HEK293 (cell line): ENCODE results near the gene ADRA1B.

Source experiments
- CTCF ChIA-PET: fragments of 350-600 bp; formaldehyde crosslinking; extraction: SDS; loops from one replicate; lab custom pipeline; 2021; ENCODE audit warnings: antibody characterized with exemption; lab: Yijun Ruan, JAX
- POLR2A ChIA-PET: fragments of 300-600 bp; formaldehyde crosslinking; extraction: SDS; loops from one replicate; lab custom pipeline; 2020; ENCODE audit warnings: antibody characterized with exemption, inconsistent platforms; lab: Yijun Ruan, JAX
- H3K27ac ChIP-seq: fragments of 200-500 bp; sonication (Bioruptor generic); 2 replicates; pipeline ENCODE4 v1.5.1; 2014; ENCODE audit warnings: low read depth, low read length, control low read depth, inconsistent platforms; ENCODE audit errors: extremely low read depth
- H3K36me3 ChIP-seq, 2 experiments: fragments of 200-500 bp in 1 of 2; sonication (Bioruptor generic) in 1 of 2; 1 replicate in 1 of 2; 2 replicates in 1 of 2; pipeline ENCODE4 v1.5.1; 2014 to 2017; ENCODE audit warnings: inconsistent platforms in 2 of 2, low read length in 2 of 2; ENCODE audit not compliant: control insufficient read depth in 2 of 2, insufficient read depth in 1 of 2
- H3K4me1 ChIP-seq: fragments of 200-500 bp; sonication (Bioruptor generic); 2 replicates; pipeline ENCODE4 v1.5.1; 2014; ENCODE audit warnings: mild to moderate bottlenecking, low read length, inconsistent platforms; ENCODE audit not compliant: control insufficient read depth, insufficient read depth
- H3K4me3 ChIP-seq: 2 replicates; pipeline ENCODE4 v1.5.1; 2011; ENCODE audit warnings: low read depth, mild to moderate bottlenecking, control low read depth, low read length, moderate library complexity
- H3K9me3 ChIP-seq: fragments of 200-500 bp; sonication (Bioruptor generic); 2 replicates; pipeline ENCODE4 v1.5.1; 2014; ENCODE audit warnings: low read depth, low read length, inconsistent platforms; ENCODE audit not compliant: control insufficient read depth, insufficient read depth
- FEZF1 ChIP-seq: fragments of 450-650 bp; formaldehyde crosslinking; IDR thresholded peaks from 2 replicates; pipeline ENCODE4 v1.5.1; 2016; ENCODE audit warnings: missing biosample characterization, missing genetic modification characterization
- HOXA7 ChIP-seq: sonication (generic); formaldehyde crosslinking; IDR thresholded peaks from 2 replicates; pipeline ENCODE4 v1.8.1; 2022; ENCODE audit warnings: missing genetic modification reagents, borderline replicate concordance
- HOXC10 ChIP-seq: sonication (generic); formaldehyde crosslinking; IDR thresholded peaks from 2 replicates; pipeline ENCODE4 v1.8.1; 2023; ENCODE audit warnings: mild to moderate bottlenecking, missing genetic modification reagents
- HOXD13 ChIP-seq: sonication (generic); formaldehyde crosslinking; IDR thresholded peaks from 2 replicates; pipeline ENCODE4 v1.8.0; 2022; ENCODE audit warnings: missing genetic modification reagents, borderline replicate concordance
- OSR2 ChIP-seq: fragments of 450-650 bp; formaldehyde crosslinking; IDR thresholded peaks from 2 replicates; pipeline ENCODE4 v1.5.1; 2016; ENCODE audit warnings: missing biosample characterization, missing genetic modification characterization
- PRDM2 ChIP-seq: fragments of 450-650 bp; formaldehyde crosslinking; IDR thresholded peaks from 2 replicates; pipeline ENCODE4 v1.5.1; 2016; ENCODE audit warnings: missing biosample characterization, missing genetic modification characterization, borderline replicate concordance
- PRDM4 ChIP-seq: fragments of 450-650 bp; formaldehyde crosslinking; IDR thresholded peaks from 2 replicates; pipeline ENCODE4 v1.5.1; 2017; ENCODE audit warnings: missing biosample characterization, missing genetic modification characterization
- PRDM6 ChIP-seq: fragments of 450-650 bp; formaldehyde crosslinking; IDR thresholded peaks from 2 replicates; pipeline ENCODE4 v1.5.1; 2017; ENCODE audit warnings: missing biosample characterization, missing genetic modification characterization
- REST ChIP-seq: fragments of 450-650 bp; formaldehyde crosslinking; IDR thresholded peaks from 2 replicates; pipeline ENCODE4 v1.5.1; 2016; ENCODE audit warnings: missing biosample characterization, missing genetic modification characterization
- SCRT1 ChIP-seq: fragments of 450-650 bp; formaldehyde crosslinking; IDR thresholded peaks from 2 replicates; pipeline ENCODE4 v1.5.1; 2016; ENCODE audit warnings: missing biosample characterization, missing genetic modification characterization, borderline replicate concordance
- ZNF114 ChIP-seq: fragments of 450-650 bp; formaldehyde crosslinking; IDR thresholded peaks from 2 replicates; pipeline ENCODE4 v1.5.0; 2017; ENCODE audit warnings: missing biosample characterization, missing genetic modification characterization
- ZNF214 ChIP-seq: fragments of 450-650 bp; formaldehyde crosslinking; IDR thresholded peaks from 2 replicates; pipeline ENCODE4 v1.5.1; 2017; ENCODE audit warnings: missing biosample characterization, mild to moderate bottlenecking, missing genetic modification characterization, borderline replicate concordance
- ZNF24 ChIP-seq: fragments of 450-650 bp; formaldehyde crosslinking; IDR thresholded peaks from 2 replicates; pipeline ENCODE4 v1.5.1; 2016; ENCODE audit warnings: missing biosample characterization, missing genetic modification characterization
- ZNF292 ChIP-seq: fragments of 450-650 bp; formaldehyde crosslinking; IDR thresholded peaks from 2 replicates; pipeline ENCODE4 v1.5.1; 2016; ENCODE audit warnings: low read depth, missing biosample characterization, missing genetic modification characterization, borderline replicate concordance
- ZNF335 ChIP-seq: fragments of 450-650 bp; formaldehyde crosslinking; conservative IDR thresholded peaks from 2 replicates; pipeline ENCODE4 v1.5.1; 2016; ENCODE audit warnings: missing biosample characterization, missing genetic modification characterization
- ZNF398 ChIP-seq: fragments of 450-650 bp; formaldehyde crosslinking; IDR thresholded peaks from 2 replicates; pipeline ENCODE4 v1.5.1; 2017; ENCODE audit warnings: missing biosample characterization, missing genetic modification characterization
- ZNF544 ChIP-seq: fragments of 450-650 bp; formaldehyde crosslinking; IDR thresholded peaks from 2 replicates; pipeline ENCODE4 v1.5.0; 2017; ENCODE audit warnings: missing biosample characterization, missing genetic modification characterization

The ADRA1B gene

GRCh38 chr5:159899067-159900049 lies 16.9 kb upstream of the ADRA1B start (continued):
- TF ChIP-seq FEZF1 (tag by site-specific recombination) (peak; percentile 73), PRDM2 (tag by site-specific recombination) (no peak), HOXA7 (CRISPR knock-in tag) (no peak), ZNF398 (no peak), ZNF114 (tag by site-specific recombination) (no peak), ZNF335 (tag by site-specific recombination) (0 out of 2 replicates have a peak, but pooled peaks have one; percentile 30), SCRT1 (tag by site-specific recombination) (no peak), PRDM4 (tag by site-specific recombination) (peak; percentile 45; the same call in 1 of the 2 replicates), HOXD13 (CRISPR knock-in tag) (peak; percentile 91)

GRCh38 chr5:159901308-159901707 lies 15.0 kb upstream of the ADRA1B start:
- H3K36me3 ChIP-seq = no peaks in the 10 kb centered on the region
- CTCF ChIA-PET = interaction anchor here (0.7 kb wide), 1 partner anchor 10 kb away, joined by 3 read pairs; no protein-coding TSS in a partner anchor

More at GRCh38 chr5:159901308-159901707, 15.0 kb upstream of the ADRA1B start:
- H3K27ac ChIP-seq = no peak overlapping the region
- POLR2A ChIA-PET = no interaction called here
- peaks cover 31% of the 10 kb centered on the region for H3K4me1 ChIP-seq
- H3K4me3 ChIP-seq = no peak overlapping the region
- TF ChIP-seq PRDM6 (no peak), HOXC10 (no peak), ZNF292 (tag by site-specific recombination) (no peak), OSR2 (no peak), REST (tag by site-specific recombination) (no peak), ZNF24 (no peak), ZNF544 (tag by site-specific recombination) (no peak), ZNF214 (tag by site-specific recombination) (no peak)
- H3K9me3 ChIP-seq = no peaks in the 10 kb centered on the region
